Testis (tissue), 2 donors: ENCODE results near the gene NID1.

Experiments
- POLR2A ChIP-seq: fragments of 450-650 bp; IDR thresholded peaks from one replicate; pipeline ENCODE4 v1.6.1; 2017; ENCODE audit warnings: antibody characterized with exemption, mild to moderate bottlenecking, moderate library complexity
- TF ChIP-seq, protein P1 (sequence below), 3 experiments: fragments of 450-650 bp in 2 of 3; fragments of 200-600 bp in 1 of 3; sonication (generic) in 1 of 3; IDR thresholded peaks; one replicate each; pipeline ENCODE4 v1.5.1; 2016 to 2019; ENCODE audit warnings: antibody characterized with exemption in 3 of 3, mild to moderate bottlenecking in 2 of 3, moderate library complexity in 1 of 3

DNA sequence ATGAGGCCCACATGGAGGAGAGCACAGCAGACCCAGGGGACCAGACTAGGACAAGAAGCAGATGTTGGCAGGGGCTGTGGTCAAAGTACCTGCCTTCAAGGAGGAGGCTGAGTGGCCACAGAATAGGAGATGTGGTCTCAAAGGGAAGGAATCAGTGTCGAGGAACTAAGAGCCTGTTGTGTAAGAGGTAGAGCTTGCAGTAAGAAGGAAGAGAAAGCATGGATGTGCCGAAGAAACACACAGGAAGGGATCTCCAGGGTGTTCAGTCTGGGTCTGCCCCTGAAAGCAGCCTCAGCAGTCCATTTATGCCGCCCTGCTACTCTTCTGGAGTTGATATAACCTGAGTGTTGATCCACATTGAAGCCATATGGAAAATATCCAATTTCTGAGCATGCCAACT, 83.9 kb downstream of the NID1 start:
- TF ChIP-seq, protein P1, sequence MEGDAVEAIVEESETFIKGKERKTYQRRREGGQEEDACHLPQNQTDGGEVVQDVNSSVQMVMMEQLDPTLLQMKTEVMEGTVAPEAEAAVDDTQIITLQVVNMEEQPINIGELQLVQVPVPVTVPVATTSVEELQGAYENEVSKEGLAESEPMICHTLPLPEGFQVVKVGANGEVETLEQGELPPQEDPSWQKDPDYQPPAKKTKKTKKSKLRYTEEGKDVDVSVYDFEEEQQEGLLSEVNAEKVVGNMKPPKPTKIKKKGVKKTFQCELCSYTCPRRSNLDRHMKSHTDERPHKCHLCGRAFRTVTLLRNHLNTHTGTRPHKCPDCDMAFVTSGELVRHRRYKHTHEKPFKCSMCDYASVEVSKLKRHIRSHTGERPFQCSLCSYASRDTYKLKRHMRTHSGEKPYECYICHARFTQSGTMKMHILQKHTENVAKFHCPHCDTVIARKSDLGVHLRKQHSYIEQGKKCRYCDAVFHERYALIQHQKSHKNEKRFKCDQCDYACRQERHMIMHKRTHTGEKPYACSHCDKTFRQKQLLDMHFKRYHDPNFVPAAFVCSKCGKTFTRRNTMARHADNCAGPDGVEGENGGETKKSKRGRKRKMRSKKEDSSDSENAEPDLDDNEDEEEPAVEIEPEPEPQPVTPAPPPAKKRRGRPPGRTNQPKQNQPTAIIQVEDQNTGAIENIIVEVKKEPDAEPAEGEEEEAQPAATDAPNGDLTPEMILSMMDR (IDR thresholded peaks at IDR 0.05): no peak
- no peak for TF ChIP-seq POLR2A
